Coronary artery (tissue), 2 donors: ENCODE data around the gene TBX1.

Experiments used
- DNase-seq: peaks from one replicate; pipeline ENCODE4 v3.0.0-alpha.2; 2017; ENCODE audit warnings: low spot score
- H3K27ac ChIP-seq, 2 donors: fragments of 200-600 bp; sonication (generic); one replicate each; pipeline ENCODE4 v1.5.1; 2016 to 2019
- H3K4me3 ChIP-seq: fragments of 200-600 bp; sonication (generic); 2 replicates; pipeline ENCODE4 v1.5.1; 2016; ENCODE audit warnings: mild to moderate bottlenecking, moderate library complexity
- TF ChIP-seq, protein P1 (sequence below): fragments of 200-600 bp; sonication (generic); IDR thresholded peaks from one replicate; pipeline ENCODE4 v1.5.1; 2019; ENCODE audit warnings: antibody characterized with exemption

The TBX1 gene

DNA sequence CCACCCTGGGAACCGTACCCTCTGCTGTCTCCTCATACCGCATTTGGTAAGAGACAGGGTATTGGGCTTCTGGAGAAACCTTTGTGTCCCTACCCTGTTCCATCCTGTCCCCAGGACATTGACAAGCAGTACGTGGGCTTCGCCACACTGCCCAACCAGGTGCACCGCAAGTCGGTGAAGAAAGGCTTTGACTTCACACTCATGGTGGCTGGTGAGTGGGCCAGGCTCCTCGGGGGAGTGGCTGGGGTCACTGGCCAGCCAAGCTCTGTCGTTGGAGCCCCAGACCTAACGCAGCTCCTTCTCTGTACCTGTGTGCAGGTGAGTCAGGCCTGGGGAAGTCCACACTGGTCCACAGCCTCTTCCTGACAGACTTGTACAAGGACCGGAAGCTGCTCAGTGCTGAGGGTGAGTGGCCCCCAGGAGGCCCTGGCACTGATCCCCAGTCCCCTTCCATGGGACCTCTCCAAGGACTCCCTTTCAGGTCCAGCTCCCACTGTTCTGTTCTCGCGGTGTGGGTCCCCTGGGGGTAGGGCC is 41.0 kb upstream of the TBX1 start:
- TF ChIP-seq, protein P1, sequence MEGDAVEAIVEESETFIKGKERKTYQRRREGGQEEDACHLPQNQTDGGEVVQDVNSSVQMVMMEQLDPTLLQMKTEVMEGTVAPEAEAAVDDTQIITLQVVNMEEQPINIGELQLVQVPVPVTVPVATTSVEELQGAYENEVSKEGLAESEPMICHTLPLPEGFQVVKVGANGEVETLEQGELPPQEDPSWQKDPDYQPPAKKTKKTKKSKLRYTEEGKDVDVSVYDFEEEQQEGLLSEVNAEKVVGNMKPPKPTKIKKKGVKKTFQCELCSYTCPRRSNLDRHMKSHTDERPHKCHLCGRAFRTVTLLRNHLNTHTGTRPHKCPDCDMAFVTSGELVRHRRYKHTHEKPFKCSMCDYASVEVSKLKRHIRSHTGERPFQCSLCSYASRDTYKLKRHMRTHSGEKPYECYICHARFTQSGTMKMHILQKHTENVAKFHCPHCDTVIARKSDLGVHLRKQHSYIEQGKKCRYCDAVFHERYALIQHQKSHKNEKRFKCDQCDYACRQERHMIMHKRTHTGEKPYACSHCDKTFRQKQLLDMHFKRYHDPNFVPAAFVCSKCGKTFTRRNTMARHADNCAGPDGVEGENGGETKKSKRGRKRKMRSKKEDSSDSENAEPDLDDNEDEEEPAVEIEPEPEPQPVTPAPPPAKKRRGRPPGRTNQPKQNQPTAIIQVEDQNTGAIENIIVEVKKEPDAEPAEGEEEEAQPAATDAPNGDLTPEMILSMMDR, result no peak
- H3K27ac ChIP-seq, result peak overlapping the region; percentile 63 to 86
- no peak for DNase-seq

DNA sequence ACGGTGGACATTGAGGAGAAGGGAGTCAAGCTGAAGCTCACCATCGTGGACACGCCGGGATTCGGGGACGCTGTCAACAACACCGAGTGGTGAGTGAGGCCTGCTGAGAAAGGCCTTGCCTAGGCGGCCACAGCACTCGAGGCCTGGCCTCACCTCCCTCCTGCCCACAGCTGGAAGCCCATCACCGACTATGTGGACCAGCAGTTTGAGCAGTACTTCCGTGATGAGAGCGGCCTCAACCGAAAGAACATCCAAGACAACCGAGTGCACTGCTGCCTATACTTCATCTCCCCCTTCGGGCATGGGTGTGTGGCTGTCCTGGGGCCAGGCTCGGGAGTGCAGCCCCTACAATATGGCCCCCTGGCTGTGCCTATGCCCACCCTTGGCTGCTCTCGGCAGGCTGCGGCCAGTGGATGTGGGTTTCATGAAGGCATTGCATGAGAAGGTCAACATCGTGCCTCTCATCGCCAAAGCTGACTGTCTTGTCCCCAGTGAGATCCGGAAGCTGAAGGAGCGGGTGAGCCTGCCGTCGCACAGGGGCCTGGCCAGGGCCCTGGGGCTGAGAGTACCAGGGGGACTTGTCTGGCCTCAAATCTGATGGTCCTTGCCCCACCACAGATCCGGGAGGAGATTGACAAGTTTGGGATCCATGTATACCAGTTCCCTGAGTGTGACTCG is 40.3 kb upstream of the TBX1 start:
- Histone ChIP-seq H3K4me3 (no peak overlapping the region), H3K27ac (peak overlapping the region in 1 of 2 donors; percentile 86)
- no peak for DNase-seq
- TF ChIP-seq, protein P1, result no peak

More for the DNA sequence above, 41.0 kb upstream of the TBX1 start:
- H3K4me3 ChIP-seq, result peak overlapping the region; percentile 78

DNA sequence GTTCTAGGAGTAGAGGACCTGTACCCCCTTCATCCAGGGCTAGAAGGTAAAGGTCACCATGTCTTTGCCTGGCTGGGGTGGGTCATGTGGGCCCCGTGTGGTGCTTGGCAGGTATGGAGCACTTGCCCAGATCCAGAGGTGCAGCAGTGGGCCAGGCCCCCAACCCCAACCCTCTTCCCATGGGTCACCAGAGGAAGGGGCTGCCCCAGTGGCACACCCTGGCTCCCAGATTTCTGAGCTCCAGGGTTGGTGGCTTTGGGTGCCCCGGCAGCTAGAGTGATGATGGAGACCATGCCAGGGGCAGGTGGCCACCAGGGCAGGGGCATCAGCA is 39.6 kb upstream of the TBX1 start:
- Histone ChIP-seq H3K27ac (no peak overlapping the region), H3K4me3 (no peak overlapping the region)
- TF ChIP-seq, protein P1, result no peak
- no peak for DNase-seq

DNA sequence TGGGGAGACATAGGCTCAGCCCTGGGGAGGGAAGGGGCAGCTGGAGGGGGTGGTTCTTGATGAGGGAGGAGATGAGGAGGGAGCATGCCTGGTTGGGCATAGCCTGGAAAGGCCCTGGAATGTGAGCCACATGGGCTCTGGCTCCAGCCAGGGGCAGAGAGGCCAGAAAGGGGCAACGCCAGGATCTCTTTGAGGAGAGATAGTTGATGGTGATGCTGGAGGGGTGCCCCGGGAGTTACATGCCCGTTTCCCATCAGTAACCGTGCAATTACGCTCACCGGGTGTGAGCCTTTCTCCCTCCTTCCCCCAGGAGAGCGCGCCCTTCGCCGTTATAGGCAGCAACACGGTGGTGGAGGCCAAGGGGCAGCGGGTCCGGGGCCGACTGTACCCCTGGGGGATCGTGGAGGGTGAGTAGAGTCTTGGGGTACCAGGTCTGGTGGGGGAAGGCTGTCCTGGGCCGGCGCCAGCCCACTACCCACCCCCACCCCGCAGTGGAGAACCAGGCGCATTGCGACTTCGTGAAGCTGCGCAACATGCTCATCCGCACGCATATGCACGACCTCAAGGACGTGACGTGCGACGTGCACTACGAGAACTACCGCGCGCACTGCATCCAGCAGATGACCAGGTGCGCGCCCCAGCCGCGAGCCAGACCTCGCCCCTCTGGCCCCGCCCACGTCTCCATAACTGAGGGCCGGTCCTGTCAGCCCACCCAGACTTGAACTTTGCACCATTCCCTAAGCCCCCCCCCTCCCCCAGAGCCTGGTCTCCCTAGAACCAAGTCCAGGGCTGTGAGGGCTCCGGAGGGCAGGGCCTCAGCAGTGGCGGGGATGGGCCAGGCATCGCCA is 39.0 kb upstream of the TBX1 start:
- Histone ChIP-seq H3K27ac (no peak overlapping the region), H3K4me3 (no peak overlapping the region)
- DNase-seq, result no peak
- TF ChIP-seq, protein P1, result no peak

DNA sequence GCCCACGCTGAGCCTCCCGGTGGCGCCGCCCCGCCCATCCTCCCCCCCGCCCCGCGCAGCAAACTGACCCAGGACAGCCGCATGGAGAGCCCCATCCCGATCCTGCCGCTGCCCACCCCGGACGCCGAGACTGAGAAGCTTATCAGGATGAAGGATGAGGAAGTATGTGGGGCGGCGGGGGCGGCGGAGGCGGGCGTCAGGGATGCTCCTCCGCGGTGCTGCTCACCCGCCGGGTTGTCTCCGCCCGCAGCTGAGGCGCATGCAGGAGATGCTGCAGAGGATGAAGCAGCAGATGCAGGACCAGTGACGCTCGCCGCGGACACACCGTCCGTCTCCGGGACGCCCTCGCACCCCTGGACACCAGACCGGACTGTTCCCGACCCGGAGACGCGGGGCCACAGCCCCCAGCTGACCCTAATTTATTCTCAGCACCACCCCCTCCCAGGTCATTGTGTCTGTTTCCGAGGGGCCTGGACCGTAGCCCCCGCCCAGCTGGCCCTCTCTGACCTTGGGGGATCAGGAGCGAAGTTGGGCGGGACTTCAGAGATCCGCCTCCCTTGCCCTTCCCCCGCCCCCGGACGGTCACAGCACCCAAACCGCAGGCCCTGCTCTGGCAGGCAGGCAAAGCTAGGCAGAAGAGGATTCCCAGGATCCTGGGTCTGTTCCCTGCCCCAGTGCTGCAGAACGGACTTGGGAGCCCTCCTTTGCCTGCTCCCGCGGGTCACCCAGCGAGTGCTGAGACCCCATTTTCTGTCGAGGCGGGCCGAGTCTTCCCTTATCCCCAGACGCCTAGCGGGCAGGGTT is 38.2 kb upstream of the TBX1 start:
- H3K27ac ChIP-seq, result no peak overlapping the region
- no peak for DNase-seq
- H3K4me3 ChIP-seq, result no peak overlapping the region
- TF ChIP-seq, protein P1, result no peak

DNA sequence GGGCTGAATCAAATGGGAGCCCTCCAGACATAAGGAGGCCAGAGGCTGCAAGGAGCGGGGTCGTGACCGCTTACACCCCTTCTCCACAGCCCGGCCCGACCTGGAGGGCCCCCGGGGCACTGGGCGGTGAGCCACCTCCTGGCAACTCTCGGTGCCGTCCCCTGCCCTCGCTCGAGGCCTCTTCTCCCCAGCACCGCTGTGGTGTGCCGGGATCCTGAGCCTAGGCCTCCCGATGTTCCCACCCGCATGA is 37.7 kb upstream of the TBX1 start:
- Histone ChIP-seq H3K4me3 (no peak overlapping the region), H3K27ac (no peak overlapping the region)
- no peak for DNase-seq
- TF ChIP-seq, protein P1, result no peak
